Lung (tissue), 12 donors: ENCODE data around the gene FMN1. TPM values are rescaled to one million over a fixed set of nuclear protein-coding genes. Genes with fewer than 3 reads are reported as not detected.
A peak's percentile ranks its signal among the peaks of the same experiment; 100 is the strongest.

Source experiments
- ATAC-seq: fragments of 200-7000 bp; cut with Tn5 transposase; one replicate; pipeline ENCODE4 v1.9.1; 2020; ENCODE audit warnings: moderate number of reproducible peaks; ENCODE audit not compliant: insufficient read depth, low FRiP score
- DNase-seq, 3 donors: peaks; one replicate each; pipeline ENCODE4 v3.0.0-alpha.2; 2013 to 2017
- H3K27ac ChIP-seq, 2 donors: one replicate each; pipeline ENCODE4 v1.5.1; 2013; ENCODE audit warnings: mild to moderate bottlenecking in 2 of 2, moderate library complexity in 2 of 2, control low read depth in 1 of 2, inconsistent platforms in 1 of 2, low read depth in 1 of 2, low read length in 1 of 2
- H3K27me3 ChIP-seq, 3 donors: one replicate each; pipeline ENCODE4 v1.5.1; 2013; ENCODE audit warnings: low read length in 2 of 3; ENCODE audit not compliant: control insufficient read depth in 3 of 3, insufficient read depth in 3 of 3
- H3K36me3 ChIP-seq, 4 donors: one replicate each; pipeline ENCODE4 v1.5.1; 2013; ENCODE audit warnings: low read length in 4 of 4, mild to moderate bottlenecking in 1 of 4, moderate library complexity in 1 of 4; ENCODE audit not compliant: control insufficient read depth in 4 of 4, insufficient read depth in 4 of 4
- H3K4me1 ChIP-seq, 5 donors: one replicate each; pipeline ENCODE4 v1.5.1; 2013; ENCODE audit warnings: low read length in 5 of 5, mild to moderate bottlenecking in 2 of 5, moderate library complexity in 1 of 5; ENCODE audit not compliant: control insufficient read depth in 5 of 5, insufficient read depth in 5 of 5
- H3K4me3 ChIP-seq: one replicate; pipeline ENCODE4 v1.5.1; 2013; ENCODE audit warnings: mild to moderate bottlenecking, control low read depth, moderate library complexity
- H3K9ac ChIP-seq, 2 donors: one replicate each; pipeline ENCODE4 v1.5.1; 2013; ENCODE audit warnings: low read length in 2 of 2, control low read depth in 1 of 2; ENCODE audit not compliant: insufficient read depth in 1 of 2
- H3K9me3 ChIP-seq, 4 donors: one replicate each; pipeline ENCODE4 v1.5.1; 2013; ENCODE audit warnings: low read length in 3 of 4, mild to moderate bottlenecking in 1 of 4, moderate library complexity in 1 of 4; ENCODE audit not compliant: control insufficient read depth in 4 of 4, insufficient read depth in 3 of 4
- WGBS, 2 donors: extraction: QIAGEN DNeasy Blood & Tissue Kit; methylation state at CpG; one replicate each; pipeline ENCODE4 v1.1.7; 2013; 5-methylcytosine and 5-hydroxymethylcytosine counted together
- polyA plus RNA-seq, 2 donors: library from polyadenylated mRNA; stranded (reverse); fragments of 200-250 nt; gene quantifications; one replicate each; pipeline ENCODE4 v1.2.1, GENCODE V29; 2013
- total RNA-seq, 2 donors: library from RNA; depleted of rRNA in 1 of 2; stranded (reverse); fragments of >200 nt in 1 of 2; gene quantifications; one replicate each; pipeline ENCODE4 v1.2.1, GENCODE V29; 2014 to 2021
- TF ChIP-seq, protein P1 (sequence below): IDR thresholded peaks from 2 replicates; pipeline ENCODE4 v1.5.1; 2012; ENCODE audit warnings: mild to moderate bottlenecking; ENCODE audit errors: control extremely low read depth, extremely low read depth
- donor health status: control.
- donor health status: control.
- donor health status: Bipolar disorder and iron deficiency.
- donor health status: healthy.
- donor health status: DM: yes; HTN: yes; CAD: no.

Gene FMN1
- total and polyA plus RNA-seq, 4 donors: 4.6 to 45.2 (median 15.7) TPM

DNA sequence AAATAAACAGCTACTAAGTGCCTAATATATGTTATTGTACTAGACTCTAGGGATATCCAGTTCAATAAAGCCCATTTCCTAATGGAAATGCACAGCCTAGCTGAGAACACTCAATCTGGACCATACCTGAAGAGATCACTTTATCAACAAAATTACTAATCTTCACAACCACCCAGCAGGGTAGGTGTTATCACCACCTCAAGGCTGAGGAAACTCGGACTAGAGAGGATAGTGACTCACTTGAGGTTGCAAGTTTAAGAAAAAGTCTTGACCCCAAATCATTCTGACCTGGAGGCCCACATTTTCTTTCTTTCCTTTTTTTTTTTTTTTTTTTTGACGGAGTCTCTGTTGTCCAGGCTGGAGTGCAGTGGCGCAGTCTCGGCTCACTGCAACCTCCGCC lies 3.1 kb upstream of the FMN1 start:
- Histone ChIP-seq H3K9ac (no peak overlapping the region), H3K9me3 (no peaks in the 10 kb centered on the region), H3K27ac (no peak overlapping the region), H3K4me1 (peaks cover 0 to 5% (median 0%) of the 10 kb centered on the region in 5 donors), H3K27me3 (peaks cover 0 to 4% (median 0%) of the 10 kb centered on the region in 3 donors), H3K36me3 (no peaks in the 10 kb centered on the region), H3K4me3 (no peak overlapping the region)
- DNase-seq (no peak), ATAC-seq (no peak)
- TF ChIP-seq, protein P1, sequence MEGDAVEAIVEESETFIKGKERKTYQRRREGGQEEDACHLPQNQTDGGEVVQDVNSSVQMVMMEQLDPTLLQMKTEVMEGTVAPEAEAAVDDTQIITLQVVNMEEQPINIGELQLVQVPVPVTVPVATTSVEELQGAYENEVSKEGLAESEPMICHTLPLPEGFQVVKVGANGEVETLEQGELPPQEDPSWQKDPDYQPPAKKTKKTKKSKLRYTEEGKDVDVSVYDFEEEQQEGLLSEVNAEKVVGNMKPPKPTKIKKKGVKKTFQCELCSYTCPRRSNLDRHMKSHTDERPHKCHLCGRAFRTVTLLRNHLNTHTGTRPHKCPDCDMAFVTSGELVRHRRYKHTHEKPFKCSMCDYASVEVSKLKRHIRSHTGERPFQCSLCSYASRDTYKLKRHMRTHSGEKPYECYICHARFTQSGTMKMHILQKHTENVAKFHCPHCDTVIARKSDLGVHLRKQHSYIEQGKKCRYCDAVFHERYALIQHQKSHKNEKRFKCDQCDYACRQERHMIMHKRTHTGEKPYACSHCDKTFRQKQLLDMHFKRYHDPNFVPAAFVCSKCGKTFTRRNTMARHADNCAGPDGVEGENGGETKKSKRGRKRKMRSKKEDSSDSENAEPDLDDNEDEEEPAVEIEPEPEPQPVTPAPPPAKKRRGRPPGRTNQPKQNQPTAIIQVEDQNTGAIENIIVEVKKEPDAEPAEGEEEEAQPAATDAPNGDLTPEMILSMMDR: no peak
- WGBS, 2 donors: 92 to 94% methylated on average over 4 to 5 of the region's 5 CpGs

DNA sequence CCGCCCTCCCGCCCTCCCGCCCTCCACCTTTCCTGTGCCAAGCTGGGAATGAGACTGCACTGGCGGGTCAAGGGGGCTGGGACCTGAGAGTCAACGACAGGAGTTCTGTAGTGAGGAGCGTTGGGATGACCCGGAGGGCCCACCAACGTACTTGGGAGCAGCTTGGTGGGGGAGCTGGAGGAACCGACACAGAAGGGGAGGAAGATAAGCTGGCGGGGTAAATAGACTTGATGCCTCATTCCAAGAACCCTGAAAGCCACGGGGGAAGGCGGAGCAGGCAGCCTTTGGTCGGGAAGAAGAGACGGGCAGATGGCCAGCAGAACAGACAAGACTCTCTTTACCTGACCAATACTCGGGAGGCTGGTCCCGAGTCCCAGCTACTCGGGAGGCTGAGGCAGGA lies 277 bp downstream of the FMN1 start:
- no peaks in the 10 kb centered on the region for H3K36me3 ChIP-seq
- H3K27me3 ChIP-seq: peaks cover 0 to 4% (median 0%) of the 10 kb centered on the region in 3 donors
- H3K4me1 ChIP-seq: peaks cover 0 to 5% (median 0%) of the 10 kb centered on the region in 5 donors
- no peak overlapping the region for H3K27ac ChIP-seq
- DNase-seq (peak in 1 of 3 donors; percentile 11), ATAC-seq (peak; percentile 1)
- H3K9me3 ChIP-seq: no peaks in the 10 kb centered on the region
- 10 to 15% methylated on average over 17 of the region's 17 CpGs for WGBS, 2 donors
- no peak overlapping the region for H3K9ac ChIP-seq
- TF ChIP-seq, protein P1: no peak
- no peak overlapping the region for H3K4me3 ChIP-seq

DNA sequence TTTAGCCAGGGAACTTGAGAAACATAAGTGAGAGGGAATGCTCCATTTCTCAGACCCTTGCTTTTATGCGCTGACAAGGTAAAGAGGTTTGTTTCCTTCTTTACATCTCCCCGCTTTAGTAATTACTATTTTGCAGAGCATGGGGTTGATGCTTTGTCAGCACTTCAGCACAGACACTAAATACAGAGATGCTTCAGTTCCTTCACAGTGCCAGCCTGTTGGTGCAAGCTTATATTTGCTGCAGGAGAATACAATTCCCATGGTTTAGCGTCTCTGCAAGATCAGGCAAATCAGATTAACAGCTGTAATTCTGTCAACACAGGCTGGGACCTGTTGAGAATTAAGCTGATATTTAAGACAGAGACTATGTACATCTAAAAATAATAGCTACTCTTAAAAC lies 2.9 kb downstream of the FMN1 start:
- no peak overlapping the region for H3K4me3 ChIP-seq
- no peak overlapping the region for H3K9ac ChIP-seq
- 67 to 84% methylated on average over 3 of the region's 3 CpGs for WGBS, 2 donors
- peaks cover 0 to 2% (median 0%) of the 10 kb centered on the region in 3 donors for H3K27me3 ChIP-seq
- H3K4me1 ChIP-seq: peaks cover 0 to 5% (median 0%) of the 10 kb centered on the region in 5 donors
- no peaks in the 10 kb centered on the region for H3K36me3 ChIP-seq
- H3K27ac ChIP-seq: no peak overlapping the region
- TF ChIP-seq, protein P1: no peak
- DNase-seq: no peak
- ATAC-seq: no peak
- H3K9me3 ChIP-seq: no peaks in the 10 kb centered on the region

DNA sequence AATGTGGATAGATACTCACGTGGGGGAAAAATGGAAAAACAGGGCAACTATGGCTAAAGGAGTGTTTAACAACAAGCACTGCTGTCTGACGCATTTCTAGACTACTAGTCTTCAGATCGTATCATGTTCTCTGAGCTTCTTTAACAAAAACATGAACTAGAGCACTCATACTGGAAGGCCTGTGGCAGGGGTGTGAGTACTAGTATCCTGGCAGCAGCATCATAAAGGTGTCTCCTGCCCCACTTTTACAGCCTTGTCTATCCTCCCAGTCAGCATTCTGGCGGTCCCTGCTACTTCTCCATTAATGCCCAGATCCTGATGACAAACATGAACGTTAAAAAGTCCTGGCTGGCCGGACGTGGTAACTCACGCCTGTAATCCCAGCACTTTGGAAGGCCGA lies 4.0 kb downstream of the FMN1 start:
- ATAC-seq (no peak), DNase-seq (no peak)
- Histone ChIP-seq H3K9ac (no peak overlapping the region), H3K27me3 (peaks cover 0 to 2% (median 0%) of the 10 kb centered on the region in 3 donors), H3K27ac (no peak overlapping the region), H3K4me1 (peaks cover 0 to 5% (median 0%) of the 10 kb centered on the region in 5 donors), H3K4me3 (no peak overlapping the region), H3K36me3 (no peaks in the 10 kb centered on the region), H3K9me3 (no peaks in the 10 kb centered on the region)
- TF ChIP-seq, protein P1: no peak
- 87 to 91% methylated on average over 9 of the region's 9 CpGs for WGBS, 2 donors
